NCI-H510A treated with DMSO at 0.1 percent for 48 hours (cell line): ENCODE results near the gene ANKRD13C.
"Not testable (repeated sequence)": the region's sequence is repeated elsewhere in the genome, so short reads cannot be mapped to it uniquely, and the experiment has no call there.

Experiments used
- DNase-seq: peaks from one replicate; lab custom pipeline; 2025; lab: John Stamatoyannopoulos, UW

ANKRD13C gene

DNA sequence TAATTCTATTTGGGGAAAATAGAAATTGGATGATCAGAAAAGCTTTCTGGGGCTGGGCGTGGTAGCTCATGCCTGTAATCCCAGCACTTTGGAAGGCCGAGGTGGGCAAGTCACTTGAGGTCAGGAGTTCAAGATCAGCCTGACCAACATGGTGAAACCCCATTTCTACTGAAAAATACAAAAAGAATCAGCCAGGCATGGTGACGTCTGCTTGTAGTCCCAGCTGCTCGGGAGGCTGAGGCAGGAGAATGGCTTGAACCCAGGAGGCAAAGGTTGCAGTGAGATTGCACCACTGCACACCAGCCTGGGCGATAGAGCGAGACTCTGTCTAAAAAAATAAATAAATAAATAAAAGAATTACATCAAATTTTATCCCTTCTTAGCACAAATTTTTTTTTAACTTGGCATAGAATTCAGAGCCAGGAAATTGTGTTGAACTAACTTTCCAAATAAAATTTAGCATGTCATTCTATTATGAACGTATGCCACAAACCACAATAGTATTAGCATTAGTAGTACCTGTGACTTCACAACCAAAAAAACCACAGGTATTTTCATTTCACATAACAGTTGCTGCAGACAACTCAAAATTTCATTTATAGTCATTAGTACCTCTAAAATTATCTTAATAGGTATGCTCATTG is 4.5 kb upstream of the ANKRD13C start:
- no peak for DNase-seq

DNA sequence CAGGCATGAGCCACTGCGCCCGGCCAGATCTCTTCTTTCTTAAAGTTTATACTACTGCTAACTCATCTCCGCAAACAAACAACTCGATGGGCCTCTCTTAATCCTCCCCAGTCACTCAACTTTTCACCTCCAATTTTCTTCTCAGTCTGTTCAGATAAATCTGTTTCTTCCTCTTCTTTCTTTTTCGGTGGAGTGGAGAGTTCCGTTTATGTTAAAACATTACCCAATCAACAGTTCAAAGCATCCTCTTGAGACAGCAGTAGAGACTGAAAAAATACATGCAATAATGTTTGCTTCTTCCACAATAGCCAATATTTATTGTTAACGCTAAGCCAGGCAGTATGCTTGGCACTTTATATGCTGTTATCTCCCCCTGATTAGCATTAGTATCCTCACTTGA is 1.4 kb upstream of the ANKRD13C start:
- no peak for DNase-seq

DNA sequence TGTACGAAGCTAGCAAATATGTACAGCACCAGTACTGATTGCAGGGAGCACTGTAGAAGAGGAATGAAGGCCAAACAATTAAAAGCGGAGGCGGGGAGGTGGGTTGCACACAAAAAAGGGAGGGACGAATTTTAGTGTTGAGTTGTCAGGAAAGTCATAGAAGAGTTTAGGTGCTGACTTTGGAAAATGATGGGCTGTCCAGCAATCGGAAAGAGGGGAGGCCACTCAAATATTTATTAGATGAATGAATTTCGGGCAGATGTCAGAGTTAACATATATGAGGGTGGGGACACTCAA is 537 bp upstream of the ANKRD13C start:
- DNase-seq, result no peak

DNA sequence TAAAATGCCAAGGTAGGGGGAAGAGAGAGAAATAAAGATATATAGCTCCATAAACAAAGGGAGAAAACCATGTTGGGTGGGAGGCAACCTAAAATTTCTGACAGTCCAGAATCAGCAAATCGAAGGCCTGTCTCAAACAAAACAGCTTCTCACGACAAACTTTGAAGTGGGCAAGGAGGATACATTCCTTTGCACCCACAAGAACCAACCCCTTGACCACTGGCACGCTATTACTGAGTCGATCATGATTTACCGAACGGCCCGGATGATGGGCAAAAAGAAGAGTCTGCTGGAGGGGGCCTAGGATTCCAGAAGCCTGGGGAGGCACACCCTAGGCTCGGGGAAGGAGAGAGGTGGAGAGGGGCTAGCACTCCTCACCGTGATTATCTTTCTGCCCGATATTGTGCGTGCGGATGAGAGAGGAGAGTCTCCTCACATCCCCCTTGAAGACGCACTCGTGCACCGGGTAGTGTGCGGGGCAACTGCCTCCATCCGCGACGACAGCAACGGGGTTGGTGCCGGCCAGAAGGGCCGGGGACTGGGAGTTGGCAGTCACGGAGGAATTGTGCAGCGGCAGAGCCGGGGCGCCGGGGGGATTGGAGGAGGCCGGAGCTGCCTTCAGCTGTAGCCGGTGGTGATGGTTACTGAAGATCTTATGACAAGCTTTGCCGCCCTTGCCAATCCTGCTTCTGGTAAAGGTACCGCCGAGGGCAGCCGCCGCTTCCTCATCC is 756 bp downstream of the ANKRD13C start:
- DNase-seq, result peak; percentile 71

DNA sequence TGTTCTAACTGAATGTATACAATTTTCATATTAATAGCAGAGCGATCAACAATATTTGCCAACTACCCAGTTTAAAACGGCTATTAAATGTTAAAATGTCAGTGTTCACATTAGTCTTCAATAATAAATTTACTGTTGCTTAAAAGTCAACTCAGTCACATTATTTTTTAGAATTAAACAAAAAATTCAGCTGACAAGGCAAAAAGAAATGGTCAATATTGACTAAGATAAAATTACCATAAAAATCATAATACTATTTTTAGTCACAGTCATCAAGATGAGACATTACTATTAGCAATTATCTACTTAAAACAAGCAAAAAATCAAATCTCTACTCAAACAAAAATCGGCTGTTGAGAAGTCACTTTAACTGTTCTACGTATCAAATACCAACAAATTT is 1.5 kb downstream of the ANKRD13C start:
- no peak for DNase-seq

DNA sequence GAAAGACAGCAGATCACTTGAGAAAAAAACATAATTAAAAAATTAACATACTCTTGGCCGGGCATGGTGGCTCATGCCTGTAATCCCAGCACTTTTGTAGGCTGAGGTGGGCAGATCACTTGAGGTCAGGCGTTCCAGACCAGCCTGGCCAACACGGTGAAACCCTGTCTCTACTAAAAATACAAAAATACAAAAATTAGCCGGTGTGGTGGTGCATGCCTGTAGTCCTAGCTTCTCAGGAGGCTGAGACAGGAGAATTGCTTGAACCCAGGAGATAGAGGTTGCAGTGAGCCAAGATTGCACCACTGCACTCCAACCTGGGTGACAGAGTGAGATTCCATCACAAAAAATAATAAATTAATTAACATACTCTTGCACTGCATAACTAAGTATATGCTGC is 4.7 kb downstream of the ANKRD13C start:
- not testable (repeated sequence) for DNase-seq

DNA sequence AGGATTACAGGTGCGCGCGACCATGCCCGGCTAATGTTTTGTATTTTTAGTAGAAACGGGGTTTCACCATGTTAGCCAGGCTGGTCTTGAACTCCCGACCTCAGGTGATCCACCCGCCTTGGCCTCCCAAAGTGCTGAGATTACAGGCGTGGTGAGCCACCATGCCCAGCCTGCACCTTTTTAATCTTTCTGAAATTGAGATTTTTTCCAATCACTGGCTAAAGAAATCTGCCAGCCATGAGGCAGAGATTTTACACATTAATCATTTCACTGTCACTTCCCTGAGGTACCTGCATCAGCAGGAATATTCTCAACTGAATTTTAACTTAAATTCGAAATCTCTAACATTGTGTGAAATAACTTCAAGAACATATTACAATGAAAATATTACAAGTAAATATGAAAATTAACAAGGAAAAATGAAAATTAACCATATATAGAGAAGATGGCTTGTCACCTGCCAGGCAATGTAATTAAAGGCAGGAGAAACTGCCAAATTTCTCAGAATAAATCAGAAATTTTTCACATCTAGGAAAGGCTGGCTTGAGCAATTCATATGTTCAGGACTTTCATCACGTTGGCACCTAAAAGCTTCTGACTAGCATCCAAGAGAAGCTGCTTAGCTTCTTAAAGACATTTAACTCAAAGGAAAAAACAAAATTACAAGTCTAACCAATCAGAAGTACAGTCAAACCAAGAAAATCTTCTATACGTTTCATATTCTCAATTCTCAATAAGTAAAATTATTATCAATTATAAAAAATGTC is 5.9 kb downstream of the ANKRD13C start:
- no peak for DNase-seq

DNA sequence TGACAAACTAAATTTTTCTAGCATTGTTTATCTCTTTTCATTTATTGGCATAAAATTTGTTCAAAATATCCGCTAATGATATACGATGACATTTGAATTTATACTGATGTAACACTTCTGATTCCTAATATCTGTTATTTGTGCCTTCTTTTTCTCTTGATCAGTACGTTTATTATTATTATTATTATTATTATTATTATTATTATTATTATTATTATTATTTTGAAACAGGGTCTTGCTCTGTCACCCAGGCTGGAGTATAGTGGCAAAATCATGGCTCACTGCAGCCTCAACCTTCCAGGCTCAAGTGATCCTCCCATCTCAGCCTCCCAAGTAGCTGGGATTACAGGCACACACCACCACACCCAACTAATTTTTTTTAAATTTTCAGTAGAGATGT is 14.9 kb downstream of the ANKRD13C start:
- DNase-seq, result not testable (repeated sequence)

DNA sequence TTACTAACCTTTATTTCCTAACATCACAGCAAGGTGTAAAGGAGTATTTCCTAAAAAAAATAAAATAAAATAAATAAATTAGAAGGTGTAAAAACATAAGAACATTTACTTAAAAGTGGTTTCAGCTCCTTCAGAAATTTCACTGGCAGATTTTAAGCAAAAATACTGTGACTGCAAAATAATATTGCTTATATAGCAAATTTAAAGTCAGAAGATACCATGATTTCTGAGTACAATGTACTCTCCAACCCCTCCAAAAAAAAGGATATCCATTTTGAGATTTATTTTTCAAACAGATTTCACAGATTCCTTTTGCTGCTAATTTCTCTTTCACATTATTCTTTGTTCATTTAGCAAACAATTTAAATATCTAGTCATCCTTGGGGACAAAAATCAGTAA is 18.5 kb downstream of the ANKRD13C start:
- no peak for DNase-seq

DNA sequence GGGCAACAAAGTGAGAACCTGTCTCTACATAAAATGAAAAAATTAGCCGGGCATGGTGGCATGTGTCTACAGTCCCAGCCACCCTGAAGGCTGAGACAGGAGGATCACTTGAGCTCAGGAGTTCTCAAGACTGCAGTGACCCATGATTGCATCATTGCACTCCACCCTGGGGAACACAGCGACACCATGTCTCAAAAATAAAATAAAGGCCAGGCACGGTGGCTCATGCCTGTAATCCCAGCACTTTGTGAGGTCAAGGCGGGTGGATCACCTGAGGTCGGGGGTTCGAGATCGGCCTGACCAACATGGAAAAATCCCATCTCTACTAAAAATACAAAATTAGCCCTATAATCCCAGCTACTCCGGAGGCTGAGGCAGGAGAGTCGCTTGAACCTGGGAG is 20.1 kb downstream of the ANKRD13C start:
- DNase-seq, result no peak

DNA sequence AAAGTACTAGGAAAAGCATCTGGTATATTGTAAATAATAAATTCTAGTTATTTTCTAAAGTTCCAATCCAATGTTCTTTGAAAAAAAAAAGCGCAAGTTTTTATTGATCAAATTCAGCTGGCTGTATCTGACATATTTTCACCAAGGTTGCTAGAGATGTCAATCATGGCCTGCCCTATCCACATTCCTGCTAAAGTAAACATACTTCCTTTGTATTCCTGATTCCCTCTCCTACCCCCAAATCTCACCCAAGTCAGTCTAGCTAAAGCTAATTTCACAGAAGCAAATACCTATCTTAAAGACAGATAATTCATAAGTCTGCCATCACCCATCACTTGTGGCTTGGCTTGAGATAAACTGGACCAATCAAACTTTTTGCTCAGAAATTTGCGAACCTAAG is 21.3 kb downstream of the ANKRD13C start:
- DNase-seq, result no peak

DNA sequence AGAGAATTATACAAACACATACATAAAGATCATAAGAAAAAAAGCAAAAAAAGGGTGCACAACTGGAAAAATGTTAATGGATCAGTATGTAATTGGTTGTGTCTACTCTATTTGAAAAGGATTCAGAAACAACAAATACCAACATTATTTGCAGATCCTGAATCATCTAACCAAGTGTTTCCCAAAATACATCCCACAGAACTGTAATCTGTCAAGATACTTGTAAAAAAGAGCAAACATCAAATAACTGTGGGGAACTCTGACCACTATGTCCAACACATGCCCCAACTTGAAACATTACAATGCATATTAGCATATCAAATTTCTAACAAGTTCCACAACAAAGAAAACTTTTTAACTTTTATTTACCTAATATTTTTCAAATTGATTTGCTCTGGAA is 22.6 kb downstream of the ANKRD13C start:
- DNase-seq, result no peak

DNA sequence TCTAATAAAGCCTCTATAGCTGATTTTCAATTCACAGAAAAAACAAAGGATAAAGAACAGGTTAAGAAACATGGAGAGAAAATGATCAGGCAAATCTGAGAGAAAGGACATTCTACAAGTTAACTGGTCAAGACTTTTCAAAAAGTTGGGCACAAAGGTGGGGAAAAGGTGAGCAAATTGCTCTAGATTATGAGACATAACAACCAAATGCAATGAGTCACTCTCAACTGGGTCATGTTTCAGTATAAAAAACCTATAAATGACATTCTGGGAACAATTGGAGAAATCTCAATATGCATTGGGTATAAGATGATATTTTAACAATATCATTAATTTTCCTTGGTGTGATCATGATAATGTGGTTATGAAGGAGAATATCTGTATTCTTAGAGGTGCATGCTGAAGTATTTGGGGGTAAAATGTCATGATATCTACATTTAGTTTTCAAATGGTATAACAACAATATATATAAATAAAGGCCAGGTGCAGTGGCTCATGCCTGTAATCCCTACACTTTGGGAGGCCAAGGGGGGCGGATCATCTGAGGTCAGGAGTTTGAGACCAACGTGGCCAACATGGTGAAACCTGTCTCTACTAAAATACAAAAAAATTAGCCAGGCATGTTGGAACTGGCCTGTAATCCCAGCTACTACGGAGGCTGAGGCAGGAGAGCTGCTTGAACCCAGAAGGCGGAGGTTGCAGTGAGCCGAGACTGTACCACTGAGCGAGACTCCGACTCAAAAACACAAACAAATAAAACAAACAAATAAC is 27.0 kb downstream of the ANKRD13C start:
- DNase-seq, result no peak

DNA sequence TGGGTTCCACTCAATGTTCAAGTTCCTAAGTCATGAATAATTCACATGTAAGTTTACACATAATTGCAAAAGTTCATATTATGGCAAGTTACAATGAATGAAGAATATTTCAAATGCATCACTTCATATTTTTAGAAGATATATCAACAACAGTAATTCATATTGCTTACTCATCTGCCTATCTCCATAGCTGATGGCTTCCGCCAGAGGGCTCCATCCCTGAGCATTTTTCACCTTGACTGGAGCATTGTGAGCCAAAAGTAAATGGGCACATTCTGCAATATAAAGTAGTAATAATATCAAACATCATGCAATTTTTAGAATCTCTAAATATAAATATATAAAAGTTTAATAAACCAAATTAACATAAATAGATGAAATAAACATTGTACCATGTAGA is 29.8 kb downstream of the ANKRD13C start:
- DNase-seq, result no peak

DNA sequence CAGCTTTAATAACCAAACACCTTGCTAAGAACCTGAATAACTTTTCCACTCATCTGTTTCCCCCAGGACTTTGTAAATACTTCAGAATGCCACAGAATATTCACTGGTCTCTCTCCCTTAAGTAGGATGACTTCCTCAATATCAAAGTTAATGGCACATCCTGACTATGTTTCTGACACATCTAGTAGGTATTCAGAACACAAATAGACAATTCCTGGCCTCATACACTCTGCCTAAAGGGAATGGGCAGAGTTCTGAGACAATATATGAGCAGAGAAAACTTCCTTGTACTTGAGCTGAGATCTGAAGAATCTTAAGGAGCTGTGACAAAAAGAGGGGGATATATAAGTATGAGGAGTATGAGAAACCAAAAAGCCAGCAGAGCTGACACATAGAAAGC is 34.8 kb downstream of the ANKRD13C start:
- DNase-seq, result no peak

DNA sequence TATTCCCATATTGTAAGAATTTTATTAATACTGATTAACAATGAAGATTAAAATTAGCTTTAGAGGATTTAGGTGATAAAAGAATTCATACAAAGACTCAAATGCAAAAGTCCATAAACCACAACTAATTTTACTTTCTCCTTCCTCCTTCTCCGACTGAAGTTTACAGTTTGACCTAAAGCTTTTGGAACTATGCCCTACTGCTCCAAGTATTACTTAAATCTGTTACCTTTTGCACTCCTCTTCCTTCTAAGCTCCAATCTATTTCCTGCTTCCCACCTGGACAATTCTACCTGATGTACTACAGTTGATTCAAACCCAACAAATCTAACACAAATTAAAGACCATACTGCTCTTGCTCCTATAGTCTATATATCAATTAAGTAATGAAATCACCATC is 36.3 kb downstream of the ANKRD13C start:
- DNase-seq, result no peak

DNA sequence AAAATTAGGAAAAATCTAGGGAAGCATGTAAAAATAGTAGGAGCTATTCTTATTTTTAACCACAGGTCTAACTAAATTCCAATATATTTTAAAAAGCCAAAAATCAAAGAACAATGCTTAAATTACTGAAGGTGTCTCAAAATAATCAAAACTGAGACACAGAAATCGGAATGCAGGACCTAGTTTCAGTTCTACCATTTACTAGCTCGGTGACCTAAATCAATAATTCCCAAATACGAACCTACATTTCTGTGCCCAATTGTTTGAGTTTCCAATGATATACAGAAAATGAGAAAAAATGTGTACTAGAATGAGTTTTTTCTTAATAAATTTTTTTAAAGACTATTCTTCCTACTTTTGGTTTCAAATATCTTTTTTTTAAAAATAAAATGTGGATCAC is 37.4 kb downstream of the ANKRD13C start:
- DNase-seq, result no peak

DNA sequence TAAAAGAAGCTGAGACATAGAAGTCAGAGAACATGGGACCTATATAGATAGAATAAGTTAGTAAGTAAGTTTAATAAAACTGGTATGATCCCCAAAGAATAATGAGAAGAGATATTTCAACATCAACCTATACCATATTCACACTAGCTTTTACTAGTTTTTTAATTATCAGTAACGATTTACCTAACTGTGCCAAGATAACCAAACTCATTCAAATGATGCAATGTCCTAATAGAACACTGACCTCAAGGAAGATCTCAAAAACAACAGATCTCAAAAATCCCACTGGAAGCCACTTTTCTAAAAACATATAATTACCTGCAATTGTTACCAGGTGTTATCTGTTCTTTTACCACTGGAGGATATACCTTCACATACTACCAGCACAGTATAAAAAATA is 38.7 kb downstream of the ANKRD13C start:
- no peak for DNase-seq

DNA sequence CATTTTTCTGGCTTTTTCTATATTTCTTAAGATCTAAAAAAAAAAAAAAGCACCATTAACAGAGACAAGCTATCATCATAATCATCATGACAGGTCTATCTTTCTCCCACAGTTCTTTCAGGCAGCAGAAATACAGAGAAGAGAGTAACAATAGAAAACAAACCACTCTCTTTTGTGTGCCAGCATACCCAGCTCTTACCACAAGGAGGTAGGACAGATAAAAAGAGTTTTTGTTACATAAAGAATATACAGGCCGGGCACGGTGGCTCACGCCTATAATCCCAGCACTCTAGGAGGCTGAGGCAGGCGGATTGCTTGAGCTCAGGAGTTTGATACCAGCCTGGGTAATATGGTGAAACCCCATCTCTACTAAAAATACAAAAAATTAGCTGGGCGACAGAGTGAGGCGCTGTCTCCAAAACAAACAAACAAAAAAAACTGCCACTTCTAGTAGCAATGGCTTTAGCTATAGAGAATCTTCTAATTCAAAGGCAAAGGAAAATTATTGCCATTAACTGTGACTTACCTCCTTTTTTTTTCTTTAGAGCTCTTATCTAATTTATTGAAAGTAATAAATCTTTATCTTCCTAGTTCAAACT is 39.7 kb downstream of the ANKRD13C start:
- DNase-seq, result no peak

DNA sequence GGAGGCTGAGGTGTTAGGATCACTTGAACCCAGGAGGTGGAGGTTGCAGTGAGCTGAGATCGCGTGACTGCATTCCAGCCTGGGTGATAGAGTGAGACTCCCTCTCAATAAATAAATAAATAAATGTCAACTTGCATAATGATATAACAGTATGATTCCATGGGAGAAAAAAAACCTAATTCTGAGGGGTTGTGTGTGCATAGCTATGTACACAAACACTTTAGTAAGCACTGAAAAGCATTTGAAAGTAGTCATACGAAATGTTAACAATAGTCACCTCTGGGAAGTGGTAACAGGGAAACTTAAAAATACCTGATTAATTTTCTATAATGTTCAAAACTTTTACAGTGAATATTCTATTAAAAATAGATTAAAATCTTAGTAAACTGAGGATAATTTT is 43.2 kb downstream of the ANKRD13C start:
- no peak for DNase-seq

DNA sequence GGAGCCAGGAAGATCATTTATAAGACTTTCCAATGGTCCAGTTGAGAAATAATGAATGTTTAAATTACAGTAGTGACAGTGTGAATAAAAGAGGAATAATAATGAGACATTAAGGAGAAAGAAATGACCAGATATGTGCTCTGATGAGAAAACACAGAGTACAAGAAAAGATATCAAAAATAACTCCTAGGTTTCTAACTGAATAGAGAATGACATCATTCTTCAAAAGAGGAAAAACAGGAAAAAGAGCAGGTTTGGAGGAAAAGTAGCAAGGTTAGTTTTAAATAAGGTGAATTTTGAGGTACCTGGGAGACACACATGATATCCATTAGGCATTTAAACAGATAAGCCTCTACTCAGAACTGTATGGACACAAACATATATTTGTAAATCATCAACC is 55.0 kb downstream of the ANKRD13C start:
- no peak for DNase-seq

DNA sequence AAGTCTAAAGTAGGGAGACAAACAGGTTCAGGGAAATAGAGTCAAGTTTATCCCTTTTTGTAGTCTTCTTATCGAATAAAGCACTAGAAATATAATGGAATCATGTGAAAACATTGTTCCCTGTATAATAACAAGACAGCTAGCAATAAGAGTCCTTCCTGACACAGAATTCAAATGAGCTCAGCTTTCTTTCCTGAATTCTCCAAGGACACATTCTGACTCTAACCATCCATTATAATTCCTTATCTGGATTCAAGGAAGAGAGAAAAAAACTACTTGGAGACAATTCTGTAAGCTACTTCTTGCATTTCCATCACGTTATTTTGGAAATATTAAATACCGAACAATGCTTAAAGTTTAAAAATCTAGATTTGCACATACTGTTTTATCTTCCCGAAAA is 58.8 kb downstream of the ANKRD13C start:
- DNase-seq, result no peak
